Measurements from ENCODE around the gene SEMA7A.

Gene SEMA7A

DNA sequence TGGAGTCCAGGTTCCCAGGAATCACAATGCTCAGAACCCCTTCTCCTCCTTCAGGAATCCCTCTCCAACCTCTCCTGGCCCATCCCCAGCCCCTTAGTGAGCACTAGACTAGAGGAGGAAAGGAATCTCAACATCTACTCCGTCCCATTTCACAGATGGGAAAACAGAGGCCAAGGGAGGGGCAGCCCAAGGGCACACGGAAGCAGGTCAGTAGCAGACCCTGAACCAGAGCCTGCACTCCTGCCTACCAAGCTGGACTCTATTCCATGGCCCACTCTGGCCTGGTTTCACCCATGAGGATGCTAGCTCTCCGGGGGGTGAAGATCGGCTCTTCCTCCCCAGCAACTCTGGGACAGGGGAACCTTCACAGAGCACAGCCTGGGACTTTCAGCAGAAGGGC is 14.3 kb downstream of the SEMA7A start:
- no peak for DNase-seq (ENCODE audit: low read depth)
- TF ChIP-seq MYC (IDR thresholded peaks at IDR 0.05; ENCODE audit: low read depth, low read length): no peak
- TF ChIP-seq, protein P1, sequence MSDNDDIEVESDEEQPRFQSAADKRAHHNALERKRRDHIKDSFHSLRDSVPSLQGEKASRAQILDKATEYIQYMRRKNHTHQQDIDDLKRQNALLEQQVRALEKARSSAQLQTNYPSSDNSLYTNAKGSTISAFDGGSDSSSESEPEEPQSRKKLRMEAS (IDR thresholded peaks at IDR 0.05; ENCODE audit: low read depth, low read length): no peak
- TF ChIP-seq, protein P2, sequence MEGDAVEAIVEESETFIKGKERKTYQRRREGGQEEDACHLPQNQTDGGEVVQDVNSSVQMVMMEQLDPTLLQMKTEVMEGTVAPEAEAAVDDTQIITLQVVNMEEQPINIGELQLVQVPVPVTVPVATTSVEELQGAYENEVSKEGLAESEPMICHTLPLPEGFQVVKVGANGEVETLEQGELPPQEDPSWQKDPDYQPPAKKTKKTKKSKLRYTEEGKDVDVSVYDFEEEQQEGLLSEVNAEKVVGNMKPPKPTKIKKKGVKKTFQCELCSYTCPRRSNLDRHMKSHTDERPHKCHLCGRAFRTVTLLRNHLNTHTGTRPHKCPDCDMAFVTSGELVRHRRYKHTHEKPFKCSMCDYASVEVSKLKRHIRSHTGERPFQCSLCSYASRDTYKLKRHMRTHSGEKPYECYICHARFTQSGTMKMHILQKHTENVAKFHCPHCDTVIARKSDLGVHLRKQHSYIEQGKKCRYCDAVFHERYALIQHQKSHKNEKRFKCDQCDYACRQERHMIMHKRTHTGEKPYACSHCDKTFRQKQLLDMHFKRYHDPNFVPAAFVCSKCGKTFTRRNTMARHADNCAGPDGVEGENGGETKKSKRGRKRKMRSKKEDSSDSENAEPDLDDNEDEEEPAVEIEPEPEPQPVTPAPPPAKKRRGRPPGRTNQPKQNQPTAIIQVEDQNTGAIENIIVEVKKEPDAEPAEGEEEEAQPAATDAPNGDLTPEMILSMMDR (IDR thresholded peaks at IDR 0.05; ENCODE audit: low read depth, low read length): no peak
- TF ChIP-seq POLR2A (IDR thresholded peaks at IDR 0.05; ENCODE audit: extremely low read depth, insufficient read length): no peak
- H3K4me3 ChIP-seq (ENCODE audit: low read depth, low read length): no peak overlapping the region

DNA sequence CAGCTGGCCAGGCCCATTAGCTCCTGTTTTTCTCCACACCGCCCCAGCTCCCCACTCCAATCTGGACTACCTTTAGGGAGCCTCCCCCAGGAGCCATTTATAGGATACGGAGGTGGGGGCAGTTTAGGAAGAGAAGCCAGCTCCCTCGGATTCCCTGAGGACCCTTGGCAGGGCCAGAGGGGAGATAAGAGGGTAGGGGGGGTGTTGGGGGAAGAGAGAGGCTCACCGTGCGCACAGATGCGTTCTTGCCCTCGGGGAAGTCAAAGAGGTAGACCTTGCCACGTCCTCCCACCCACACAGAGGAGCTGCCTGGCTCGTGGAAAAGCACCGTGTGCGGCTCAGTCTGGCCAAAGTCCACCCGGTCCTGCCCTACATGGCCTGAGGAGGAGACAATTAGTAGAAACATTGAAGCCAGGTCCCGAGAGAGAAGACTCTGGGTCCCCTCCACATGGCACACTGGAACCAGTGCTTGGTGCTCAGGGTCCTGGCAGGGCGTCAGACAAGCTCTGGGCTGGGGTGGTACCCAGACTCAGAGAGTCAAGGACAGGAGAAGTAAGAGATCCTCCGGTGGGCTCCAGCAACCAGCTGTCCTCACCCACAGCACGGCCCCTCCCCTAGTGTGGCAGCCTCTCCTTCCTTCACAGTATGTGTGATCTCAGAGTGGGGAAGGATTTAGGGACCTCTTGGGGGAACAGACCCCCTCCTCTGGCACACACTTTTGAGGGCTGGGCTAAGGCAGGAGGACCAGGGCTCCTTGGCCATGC is 15.0 kb downstream of the SEMA7A start:
- TF ChIP-seq, protein P1 (IDR thresholded peaks at IDR 0.05; ENCODE audit: low read depth, low read length): no peak
- TF ChIP-seq MYC (IDR thresholded peaks at IDR 0.05; ENCODE audit: low read depth, low read length) (no peak), POLR2A (IDR thresholded peaks at IDR 0.05; ENCODE audit: extremely low read depth, insufficient read length) (no peak)
- TF ChIP-seq, protein P2 (IDR thresholded peaks at IDR 0.05; ENCODE audit: low read depth, low read length): no peak
- no peak for DNase-seq (ENCODE audit: low read depth)

DNA sequence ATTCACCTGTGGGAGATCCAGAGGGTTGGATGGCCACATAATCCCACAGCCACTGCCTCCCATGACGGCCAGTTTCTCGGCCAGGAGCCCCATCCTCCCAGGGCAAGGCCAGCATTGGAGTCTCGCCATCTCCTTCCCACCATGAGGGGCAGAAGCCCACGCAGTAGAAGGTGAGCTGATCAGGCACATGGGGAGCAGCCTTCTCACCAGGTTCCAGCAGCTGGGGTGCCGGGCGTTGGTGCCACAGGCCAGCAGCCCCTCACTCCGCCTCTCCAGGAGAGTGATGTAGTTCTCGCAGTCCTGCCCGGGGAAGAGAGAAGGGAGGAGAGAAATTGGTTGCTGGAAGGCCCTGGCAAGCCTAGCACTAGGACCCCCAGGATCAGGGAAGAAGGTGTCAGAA is 16.1 kb downstream of the SEMA7A start:
- DNase-seq (ENCODE audit: low read depth): no peak
- no peak overlapping the region for H3K4me3 ChIP-seq (ENCODE audit: low read depth, low read length)
- TF ChIP-seq MYC (IDR thresholded peaks at IDR 0.05; ENCODE audit: low read depth, low read length): no peak
- no peak for TF ChIP-seq POLR2A (IDR thresholded peaks at IDR 0.05; ENCODE audit: extremely low read depth, insufficient read length)
- TF ChIP-seq, protein P1 (IDR thresholded peaks at IDR 0.05; ENCODE audit: low read depth, low read length): no peak
- TF ChIP-seq, protein P2 (IDR thresholded peaks at IDR 0.05; ENCODE audit: low read depth, low read length): no peak

More for the DNA sequence above, 15.0 kb downstream of the SEMA7A start:
- H3K4me3 ChIP-seq (ENCODE audit: low read depth, low read length): no peak overlapping the region

DNA sequence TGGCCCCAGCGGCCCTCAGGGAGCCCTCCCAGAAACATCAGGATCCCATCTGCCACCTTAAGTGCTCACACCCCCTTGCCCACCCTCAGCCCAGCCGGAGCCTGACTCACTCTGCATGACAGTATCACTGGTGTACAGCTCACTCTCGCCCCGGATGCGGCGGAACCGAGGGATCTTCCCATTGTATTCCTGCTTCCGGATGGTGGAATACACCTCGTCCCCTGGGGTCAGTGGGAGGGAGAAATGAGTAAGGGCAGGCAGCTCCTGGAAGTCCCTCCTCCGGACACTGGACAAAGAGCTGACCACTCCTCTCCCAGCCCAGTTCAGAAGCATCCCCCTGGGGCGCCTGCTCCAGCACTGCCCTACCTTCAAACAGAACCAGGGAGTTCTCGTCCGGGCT is 16.5 kb downstream of the SEMA7A start:
- no peak overlapping the region for H3K4me3 ChIP-seq (ENCODE audit: low read depth, low read length)
- no peak for DNase-seq (ENCODE audit: low read depth)
- TF ChIP-seq, protein P1 (IDR thresholded peaks at IDR 0.05; ENCODE audit: low read depth, low read length): no peak
- TF ChIP-seq MYC (IDR thresholded peaks at IDR 0.05; ENCODE audit: low read depth, low read length): no peak
- TF ChIP-seq, protein P2 (IDR thresholded peaks at IDR 0.05; ENCODE audit: low read depth, low read length): no peak
- TF ChIP-seq POLR2A (IDR thresholded peaks at IDR 0.05; ENCODE audit: extremely low read depth, insufficient read length): no peak

DNA sequence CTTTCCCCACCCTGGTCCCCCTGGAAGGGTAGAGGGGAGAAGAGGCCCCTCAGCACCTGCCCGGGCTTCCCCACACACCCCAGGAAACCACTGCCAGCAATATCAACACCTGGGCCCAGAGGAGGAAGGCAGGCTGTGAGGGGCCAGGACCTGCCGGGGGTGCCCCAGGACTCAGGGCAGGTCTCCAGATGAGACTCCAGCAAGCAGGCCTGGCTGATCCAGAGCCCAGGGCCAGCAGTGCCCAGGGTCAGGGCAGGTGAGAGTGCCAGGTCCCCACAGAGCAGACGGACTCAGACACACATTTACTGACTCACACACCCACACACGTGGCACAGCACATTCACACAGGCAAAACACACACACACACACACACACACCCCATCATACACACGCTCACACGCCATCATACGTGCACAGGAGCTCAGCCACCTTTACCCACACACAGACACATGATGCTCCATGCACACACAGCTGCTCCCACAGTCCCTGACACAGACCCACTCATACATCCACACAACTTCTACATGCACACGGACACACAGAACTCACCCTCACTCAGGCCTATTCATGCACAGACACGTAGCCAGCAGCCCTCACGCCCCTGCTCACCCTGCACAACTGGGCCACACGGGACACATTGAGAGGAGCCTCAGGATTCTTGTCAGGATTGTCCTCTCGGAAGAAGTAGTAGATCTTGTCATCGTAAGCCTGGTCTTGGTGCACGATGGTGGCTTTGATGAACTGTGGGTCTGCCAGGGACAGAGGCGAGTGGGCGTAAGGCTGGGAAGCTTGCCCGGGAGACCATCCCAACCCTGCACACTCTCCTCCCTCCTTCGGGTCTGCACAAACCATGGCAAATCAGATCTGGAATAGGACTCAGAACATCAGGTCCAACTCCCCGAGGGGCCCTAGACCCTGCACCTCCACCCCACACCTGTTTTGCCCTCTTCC is 17.5 kb downstream of the SEMA7A start:
- H3K4me3 ChIP-seq (ENCODE audit: low read depth, low read length): no peak overlapping the region
- TF ChIP-seq, protein P1 (IDR thresholded peaks at IDR 0.05; ENCODE audit: low read depth, low read length): no peak
- TF ChIP-seq MYC (IDR thresholded peaks at IDR 0.05; ENCODE audit: low read depth, low read length): no peak
- no peak for TF ChIP-seq POLR2A (IDR thresholded peaks at IDR 0.05; ENCODE audit: extremely low read depth, insufficient read length)
- TF ChIP-seq, protein P2 (IDR thresholded peaks at IDR 0.05; ENCODE audit: low read depth, low read length): no peak
- DNase-seq (ENCODE audit: low read depth): no peak
